ES-I3 (cell line): Measurements from ENCODE around the gene UNC5CL.

Experiments
- H3K36me3 ChIP-seq: 2 replicates; pipeline ENCODE4 v1.6.1; 2013; ENCODE audit warnings: mild to moderate bottlenecking, low read length, control low read depth, moderate library complexity; ENCODE audit not compliant: insufficient read depth
- H3K4me1 ChIP-seq: 2 replicates; pipeline ENCODE4 v1.6.1; 2013; ENCODE audit warnings: mild to moderate bottlenecking, control low read depth, low read length; ENCODE audit not compliant: insufficient read depth
- H3K9ac ChIP-seq: 2 replicates; pipeline ENCODE4 v1.6.1; 2013; ENCODE audit warnings: low read depth, mild to moderate bottlenecking, low read length, moderate library complexity
- H3K9me3 ChIP-seq: 2 replicates; pipeline ENCODE4 v1.6.1; 2013; ENCODE audit warnings: mild to moderate bottlenecking, low read length, moderate library complexity; ENCODE audit not compliant: control insufficient read depth, insufficient read depth

Gene UNC5CL

GRCh38 chr6:41053041-41053440, 14.0 kb upstream of the UNC5CL start, which contains the start of gene APOBEC2:
Gene APOBEC2, plus strand, starts transcription at chr6:41053202. Its CDS starts 146 bp downstream, at chr6:41053348.
- Histone ChIP-seq H3K9me3 (no peaks in the 10 kb centered on the region), H3K36me3 (no peaks in the 10 kb centered on the region; the same call in 1 of the 2 replicates), H3K4me1 (peaks cover 14% of the 10 kb centered on the region; the same call in 1 of the 2 replicates), H3K9ac (no peak within 1 kb of the TSS)

GRCh38 chr6:41051873-41052272, 12.9 kb upstream of the UNC5CL start:
- no peaks in the 10 kb centered on the region for H3K9me3 ChIP-seq
- peaks cover 14% of the 10 kb centered on the region; the same call in 1 of the 2 replicates for H3K4me1 ChIP-seq
- no peaks in the 10 kb centered on the region; the same call in 1 of the 2 replicates for H3K36me3 ChIP-seq
- no peak overlapping the region for H3K9ac ChIP-seq

GRCh38 chr6:41050536-41050935, 11.5 kb upstream of the UNC5CL start:
- Histone ChIP-seq H3K9me3 (no peaks in the 10 kb centered on the region), H3K9ac (no peak overlapping the region), H3K36me3 (no peaks in the 10 kb centered on the region; the same call in 1 of the 2 replicates), H3K4me1 (peaks cover 14% of the 10 kb centered on the region; the same call in 1 of the 2 replicates)

GRCh38 chr6:41049955-41050354, 10.9 kb upstream of the UNC5CL start:
- no peaks in the 10 kb centered on the region; the same call in 1 of the 2 replicates for H3K36me3 ChIP-seq

GRCh38 chr6:41049521-41049920, 10.5 kb upstream of the UNC5CL start:
- Histone ChIP-seq H3K36me3 (no peaks in the 10 kb centered on the region; the same call in 1 of the 2 replicates), H3K4me1 (peaks cover 14% of the 10 kb centered on the region; the same call in 1 of the 2 replicates), H3K9me3 (no peaks in the 10 kb centered on the region), H3K9ac (no peak overlapping the region)

More at GRCh38 chr6:41049955-41050354, 10.9 kb upstream of the UNC5CL start:
- Histone ChIP-seq H3K9ac (no peak overlapping the region), H3K9me3 (no peaks in the 10 kb centered on the region), H3K4me1 (peaks cover 14% of the 10 kb centered on the region; the same call in 1 of the 2 replicates)

- no peaks in the 10 kb centered on the region for H3K9me3 ChIP-seq
- no peaks in the 10 kb centered on the region; the same call in 1 of the 2 replicates for H3K36me3 ChIP-seq
- H3K4me1 ChIP-seq = peaks cover 14% of the 10 kb centered on the region; the same call in 1 of the 2 replicates
- no peak overlapping the region for H3K9ac ChIP-seq
Measured at GRCh38 chr6:41047745-41048732, 9.0 kb upstream of the UNC5CL start.

- Histone ChIP-seq H3K9me3 (no peaks in the 10 kb centered on the region), H3K9ac (no peak overlapping the region), H3K4me1 (peaks cover 9% of the 10 kb centered on the region; the same call in 1 of the 2 replicates), H3K36me3 (no peaks in the 10 kb centered on the region; the same call in 1 of the 2 replicates)
Measured at GRCh38 chr6:41047306-41047705, 8.3 kb upstream of the UNC5CL start.

GRCh38 chr6:41046084-41046483, 7.1 kb upstream of the UNC5CL start:
- peaks cover 8% of the 10 kb centered on the region; the same call in 1 of the 2 replicates for H3K4me1 ChIP-seq

GRCh38 chr6:41045664-41046063, 6.6 kb upstream of the UNC5CL start:
- no peaks in the 10 kb centered on the region; the same call in 1 of the 2 replicates for H3K36me3 ChIP-seq
- no peaks in the 10 kb centered on the region for H3K9me3 ChIP-seq
- peaks cover 12% of the 10 kb centered on the region; the same call in 1 of the 2 replicates for H3K4me1 ChIP-seq
- no peak overlapping the region for H3K9ac ChIP-seq

More at GRCh38 chr6:41046084-41046483, 7.1 kb upstream of the UNC5CL start:
- H3K36me3 ChIP-seq = no peaks in the 10 kb centered on the region; the same call in 1 of the 2 replicates
- no peak overlapping the region for H3K9ac ChIP-seq
- H3K9me3 ChIP-seq = no peaks in the 10 kb centered on the region

- Histone ChIP-seq H3K9ac (no peak overlapping the region), H3K9me3 (no peaks in the 10 kb centered on the region), H3K36me3 (no peaks in the 10 kb centered on the region), H3K4me1 (peaks cover 23% of the 10 kb centered on the region; the same call in 1 of the 2 replicates)
Measured at GRCh38 chr6:41043151-41043550, 4.1 kb upstream of the UNC5CL start.

- H3K9me3 ChIP-seq = no peaks in the 10 kb centered on the region
- H3K9ac ChIP-seq = no peak within 1 kb of the TSS
- H3K36me3 ChIP-seq = no peaks in the 10 kb centered on the region
- H3K4me1 ChIP-seq = peaks cover 23% of the 10 kb centered on the region; the same call in 1 of the 2 replicates
Measured at GRCh38 chr6:41042226-41043055, 3.4 kb upstream of the UNC5CL start, which contains the start of gene TSPO2. Gene TSPO2, plus strand, starts transcription at chr6:41042467. Its CDS starts 519 bp downstream, at chr6:41042986.

- H3K9ac ChIP-seq = no peak overlapping the region
- H3K4me1 ChIP-seq = peaks cover 23% of the 10 kb centered on the region; the same call in 1 of the 2 replicates
- no peaks in the 10 kb centered on the region for H3K9me3 ChIP-seq
- H3K36me3 ChIP-seq = no peaks in the 10 kb centered on the region
Measured at GRCh38 chr6:41040940-41041536, 2.0 kb upstream of the UNC5CL start.

- H3K9me3 ChIP-seq = no peaks in the 10 kb centered on the region
- H3K36me3 ChIP-seq = no peaks in the 10 kb centered on the region
- peaks cover 23% of the 10 kb centered on the region; the same call in 1 of the 2 replicates for H3K4me1 ChIP-seq
- no peak overlapping the region for H3K9ac ChIP-seq
Measured at GRCh38 chr6:41040101-41040939, 1.3 kb upstream of the UNC5CL start.
